ENCODE data around the gene OXTR. TPM values are rescaled to one million over a fixed set of nuclear protein-coding genes. Genes with fewer than 3 reads are reported as not detected.

Gene OXTR
- total RNA-seq, 4 donors from 2014 or later = 0.30 to 2.0 (median 1.2) TPM

DNA sequence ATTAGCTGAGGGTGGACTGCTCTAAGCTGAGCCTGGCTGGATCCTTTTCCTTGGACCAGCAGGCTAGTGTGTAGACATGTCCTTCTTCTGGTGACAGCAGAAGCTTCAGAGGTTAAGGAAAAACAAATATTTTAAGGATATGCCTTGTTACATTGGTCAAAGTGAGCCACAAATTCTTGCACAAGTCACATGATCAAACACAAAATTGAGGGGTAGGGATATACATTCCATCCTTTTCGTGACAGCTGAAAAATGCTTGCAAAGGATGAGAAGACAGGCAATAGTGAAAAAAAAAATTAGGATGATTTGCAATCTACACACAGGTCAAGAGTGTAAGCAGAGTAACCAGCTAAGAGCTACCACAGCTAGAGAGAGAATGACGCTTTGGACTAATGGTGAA lies 21.1 kb upstream of the OXTR start:
- Histone ChIP-seq H3K27ac (no peak overlapping the region), H3K4me1 (no peaks in the 10 kb centered on the region), H3K27me3 (no peaks in the 10 kb centered on the region), H3K9me3 (peaks cover 0 to 34% (median 0%) of the 10 kb centered on the region in 4 donors), H3K36me3 (no peaks in the 10 kb centered on the region), H3K4me3 (no peak overlapping the region)
- TF ChIP-seq, protein P1, sequence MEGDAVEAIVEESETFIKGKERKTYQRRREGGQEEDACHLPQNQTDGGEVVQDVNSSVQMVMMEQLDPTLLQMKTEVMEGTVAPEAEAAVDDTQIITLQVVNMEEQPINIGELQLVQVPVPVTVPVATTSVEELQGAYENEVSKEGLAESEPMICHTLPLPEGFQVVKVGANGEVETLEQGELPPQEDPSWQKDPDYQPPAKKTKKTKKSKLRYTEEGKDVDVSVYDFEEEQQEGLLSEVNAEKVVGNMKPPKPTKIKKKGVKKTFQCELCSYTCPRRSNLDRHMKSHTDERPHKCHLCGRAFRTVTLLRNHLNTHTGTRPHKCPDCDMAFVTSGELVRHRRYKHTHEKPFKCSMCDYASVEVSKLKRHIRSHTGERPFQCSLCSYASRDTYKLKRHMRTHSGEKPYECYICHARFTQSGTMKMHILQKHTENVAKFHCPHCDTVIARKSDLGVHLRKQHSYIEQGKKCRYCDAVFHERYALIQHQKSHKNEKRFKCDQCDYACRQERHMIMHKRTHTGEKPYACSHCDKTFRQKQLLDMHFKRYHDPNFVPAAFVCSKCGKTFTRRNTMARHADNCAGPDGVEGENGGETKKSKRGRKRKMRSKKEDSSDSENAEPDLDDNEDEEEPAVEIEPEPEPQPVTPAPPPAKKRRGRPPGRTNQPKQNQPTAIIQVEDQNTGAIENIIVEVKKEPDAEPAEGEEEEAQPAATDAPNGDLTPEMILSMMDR (IDR thresholded peaks at IDR 0.05) = no peak
- TF ChIP-seq EP300 (IDR thresholded peaks at IDR 0.05) = no peak
- TF ChIP-seq POLR2A (IDR thresholded peaks at IDR 0.05) = no peak
- WGBS, 2 donors = 75 to 83% methylated on average over 2 of the region's 2 CpGs
- no peak for DNase-seq (ENCODE audit: low spot score in 2 of 2)

- no peak for DNase-seq (ENCODE audit: low spot score in 2 of 2)
- Histone ChIP-seq H3K4me1 (no peaks in the 10 kb centered on the region), H3K36me3 (no peaks in the 10 kb centered on the region), H3K27ac (no peak overlapping the region), H3K4me3 (no peak overlapping the region), H3K27me3 (no peaks in the 10 kb centered on the region), H3K9me3 (peaks cover 0 to 22% (median 0%) of the 10 kb centered on the region in 4 donors)
- WGBS, 2 donors = 88 to 92% methylated on average over 3 of the region's 3 CpGs
- TF ChIP-seq EP300 (IDR thresholded peaks at IDR 0.05) = no peak
- TF ChIP-seq, protein P1 (IDR thresholded peaks at IDR 0.05) = no peak
- TF ChIP-seq POLR2A (IDR thresholded peaks at IDR 0.05) = no peak
These were observed 15.4 kb upstream of the OXTR start for GRCh38 chr3:8784676-8785435.

DNA sequence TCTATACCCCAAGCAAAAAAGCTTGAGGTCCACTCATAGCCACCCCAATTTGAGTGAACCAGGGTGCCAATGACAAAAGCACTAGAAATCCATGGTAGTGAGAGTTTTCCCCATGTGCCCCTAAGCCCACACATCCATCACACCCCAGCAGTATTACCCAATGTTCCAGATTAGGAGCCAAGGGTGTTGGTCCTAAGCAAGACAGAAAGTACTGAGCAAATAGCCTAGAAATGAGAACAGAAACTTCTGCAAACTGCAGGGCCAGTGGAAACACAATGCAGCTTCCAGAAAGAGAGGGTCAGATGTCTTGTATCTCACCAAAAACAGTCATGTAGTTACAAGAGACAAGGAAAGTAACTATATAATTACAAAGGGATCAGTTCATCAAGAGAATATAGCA lies 10.9 kb upstream of the OXTR start:
- no peak for DNase-seq (ENCODE audit: low spot score in 2 of 2)
- Histone ChIP-seq H3K27ac (no peak overlapping the region), H3K9me3 (no peaks in the 10 kb centered on the region), H3K27me3 (no peaks in the 10 kb centered on the region), H3K4me3 (no peak overlapping the region), H3K36me3 (no peaks in the 10 kb centered on the region), H3K4me1 (no peaks in the 10 kb centered on the region)
- TF ChIP-seq, protein P1 (IDR thresholded peaks at IDR 0.05) = no peak
- TF ChIP-seq POLR2A (IDR thresholded peaks at IDR 0.05) = no peak
- no peak for TF ChIP-seq EP300 (IDR thresholded peaks at IDR 0.05)

- Histone ChIP-seq H3K36me3 (no peaks in the 10 kb centered on the region), H3K4me3 (no peak overlapping the region), H3K4me1 (no peaks in the 10 kb centered on the region), H3K27me3 (no peaks in the 10 kb centered on the region), H3K27ac (no peak overlapping the region), H3K9me3 (no peaks in the 10 kb centered on the region)
- DNase-seq (ENCODE audit: low spot score in 2 of 2) = no peak
- TF ChIP-seq, protein P1 (IDR thresholded peaks at IDR 0.05) = no peak
- TF ChIP-seq POLR2A (IDR thresholded peaks at IDR 0.05) = no peak
- no peak for TF ChIP-seq EP300 (IDR thresholded peaks at IDR 0.05)
- 88 to 92% methylated on average over 5 of the region's 5 CpGs for WGBS, 2 donors
These were observed 9.1 kb upstream of the OXTR start for GRCh38 chr3:8778475-8778874.

- DNase-seq (ENCODE audit: low spot score in 2 of 2) = no peak
- 73 to 75% methylated on average over 5 of the region's 5 CpGs for WGBS, 2 donors
- Histone ChIP-seq H3K36me3 (no peaks in the 10 kb centered on the region), H3K27ac (no peak overlapping the region), H3K27me3 (no peaks in the 10 kb centered on the region), H3K9me3 (no peaks in the 10 kb centered on the region), H3K4me1 (no peaks in the 10 kb centered on the region), H3K4me3 (no peak overlapping the region)
- no peak for TF ChIP-seq POLR2A (IDR thresholded peaks at IDR 0.05)
- TF ChIP-seq EP300 (IDR thresholded peaks at IDR 0.05) = no peak
- TF ChIP-seq, protein P1 (IDR thresholded peaks at IDR 0.05) = no peak
These were observed 8.5 kb upstream of the OXTR start for GRCh38 chr3:8777978-8778267.

Measured in tibial nerve (tissue), 4 donors.